GM20431 (cell line): ENCODE data around the gene RPL37.
"Not testable (repeated sequence)": the region's sequence is repeated elsewhere in the genome, so short reads cannot be mapped to it uniquely, and the experiment has no call there.

ENCODE experiments used
- in situ Hi-C: fragments of 300-500 bp; cut with MseI, MboI; formaldehyde crosslinking; loops from one replicate; pipeline ENCODE4 v1.15.0; 2020; ENCODE audit warnings: low sequenced_read_pairs; ENCODE audit not compliant: unreplicated experiment

RPL37 gene

GRCh38 chr5:40798012-40798800 lies 36.8 kb downstream of the RPL37 start, which contains the start of gene PRKAA1:
Gene PRKAA1, minus strand, starts transcription at chr5:40798374. Its CDS starts 185 bp downstream, at chr5:40798189.
- in situ Hi-C loops: no loop called here

DNA sequence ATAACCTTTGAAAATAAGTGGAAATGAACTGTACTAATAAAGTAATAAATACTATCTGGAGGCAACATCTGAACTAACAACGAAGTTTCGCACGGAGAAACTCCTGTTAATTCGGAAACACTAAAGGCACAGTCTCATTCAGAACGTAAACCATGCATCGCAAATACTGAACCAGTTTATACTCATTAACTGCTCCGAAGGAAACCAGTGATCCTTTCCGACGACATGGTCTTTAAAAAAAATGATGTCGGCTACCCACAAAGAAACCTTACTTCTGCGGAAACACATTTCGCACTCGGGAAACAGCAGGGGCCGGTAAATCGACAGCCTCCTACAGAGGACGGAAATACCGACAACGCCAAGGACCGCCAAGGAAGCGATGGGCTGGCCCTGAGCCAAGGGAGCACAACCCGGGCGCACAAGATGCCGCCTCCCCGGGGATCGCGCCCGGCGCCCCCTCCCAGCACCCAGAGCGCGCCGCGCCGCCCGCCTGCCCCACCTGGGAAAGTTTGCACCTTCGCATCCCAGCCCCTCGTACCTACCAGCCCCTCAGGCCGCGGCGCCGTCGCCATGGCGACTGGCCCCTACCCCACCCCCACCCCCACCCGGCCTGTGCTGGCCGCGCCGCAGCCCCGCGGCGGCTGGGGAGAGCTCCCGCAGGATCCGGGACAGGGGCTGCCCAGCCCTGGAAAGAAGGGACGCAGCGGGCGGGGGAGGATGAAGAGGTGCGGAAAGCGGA lies 37.6 kb downstream of the RPL37 start:
- in situ Hi-C loops: no loop called here

DNA sequence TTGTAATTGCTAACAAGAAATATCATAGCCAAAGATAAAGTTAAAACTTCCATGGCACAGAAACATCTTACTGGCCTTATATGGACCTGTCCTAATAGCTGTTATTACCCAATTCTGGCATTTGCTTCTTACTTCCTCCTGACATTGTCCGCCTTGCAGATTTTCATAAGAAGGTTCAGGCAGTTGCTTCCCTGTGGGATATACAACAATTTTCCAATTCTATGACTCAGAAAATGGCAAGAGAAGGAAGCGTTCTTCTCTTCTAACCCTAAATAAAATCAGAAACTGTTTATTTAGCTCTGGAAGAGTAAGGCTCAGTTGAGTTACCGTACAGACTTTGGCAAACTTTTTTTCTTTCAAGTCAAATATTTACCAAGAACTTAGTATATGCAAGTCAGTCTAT lies 38.5 kb downstream of the RPL37 start:
- in situ Hi-C loops: no loop called here

GRCh38 chr5:40794877-40795276 lies 40.1 kb downstream of the RPL37 start:
- in situ Hi-C loops: not testable (repeated sequence)

DNA sequence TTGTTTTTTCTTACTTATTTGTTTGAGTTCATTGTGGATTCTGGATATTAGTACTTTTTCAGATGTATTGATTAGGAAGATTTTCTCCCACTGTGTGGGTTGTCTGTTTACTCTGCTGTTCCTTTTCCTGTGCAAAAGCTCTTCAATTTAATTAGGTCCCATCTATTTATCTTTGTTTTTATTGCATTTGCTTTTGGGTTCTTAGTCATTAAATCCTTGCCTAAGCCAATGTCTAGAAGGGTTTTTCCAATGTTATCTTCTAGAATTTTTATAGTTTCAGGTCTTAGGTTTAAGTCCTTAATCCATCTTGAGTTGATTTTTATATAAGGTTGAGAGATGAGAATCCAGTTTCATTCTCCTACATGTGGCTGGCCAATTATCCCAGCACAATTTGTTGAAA lies 40.7 kb downstream of the RPL37 start:
- in situ Hi-C loops: not testable (repeated sequence)

GRCh38 chr5:40792691-40793090 lies 42.3 kb downstream of the RPL37 start:
- in situ Hi-C loops: not testable (repeated sequence)

DNA sequence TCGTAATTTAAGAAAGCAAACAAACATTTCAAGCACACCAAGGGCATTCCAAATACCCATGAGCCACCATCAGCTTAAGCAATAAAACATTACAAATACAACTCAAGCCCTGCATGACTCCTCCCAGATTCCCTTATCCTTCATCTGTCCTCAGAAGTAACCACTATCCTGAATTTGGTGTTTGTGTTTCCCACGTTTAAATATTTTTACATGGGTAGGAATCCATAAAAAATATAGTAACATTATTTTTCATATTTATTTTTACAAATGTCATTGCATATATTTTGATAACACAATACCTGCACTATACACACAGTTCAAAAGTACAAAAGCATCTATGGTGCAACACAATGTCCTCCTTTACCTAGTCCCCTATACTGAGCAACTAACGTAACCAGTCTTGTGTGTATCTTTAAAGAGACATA lies 43.3 kb downstream of the RPL37 start:
- in situ Hi-C loops: no loop called here

GRCh38 chr5:40790947-40791593 lies 44.0 kb downstream of the RPL37 start:
- in situ Hi-C loops: no loop called here

DNA sequence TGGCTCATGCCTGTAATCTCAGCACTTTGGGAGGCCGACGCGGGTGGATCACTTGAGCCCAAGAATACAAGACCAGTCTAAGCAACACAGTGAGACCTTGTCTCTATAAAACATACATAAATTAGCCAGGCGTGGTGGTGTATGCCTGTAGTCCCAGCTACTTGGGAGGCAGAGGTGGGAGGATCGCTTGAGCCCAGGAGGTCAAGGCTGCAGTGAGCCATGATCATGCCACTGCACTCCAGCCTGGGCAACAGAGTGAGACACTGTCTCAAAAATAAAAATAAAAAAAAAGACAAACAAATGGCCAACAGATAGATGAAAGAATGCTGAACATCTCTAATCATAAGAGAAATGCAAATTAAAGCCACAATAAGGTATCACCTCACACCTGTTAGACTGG lies 46.1 kb downstream of the RPL37 start:
- in situ Hi-C loops: not testable (repeated sequence)

DNA sequence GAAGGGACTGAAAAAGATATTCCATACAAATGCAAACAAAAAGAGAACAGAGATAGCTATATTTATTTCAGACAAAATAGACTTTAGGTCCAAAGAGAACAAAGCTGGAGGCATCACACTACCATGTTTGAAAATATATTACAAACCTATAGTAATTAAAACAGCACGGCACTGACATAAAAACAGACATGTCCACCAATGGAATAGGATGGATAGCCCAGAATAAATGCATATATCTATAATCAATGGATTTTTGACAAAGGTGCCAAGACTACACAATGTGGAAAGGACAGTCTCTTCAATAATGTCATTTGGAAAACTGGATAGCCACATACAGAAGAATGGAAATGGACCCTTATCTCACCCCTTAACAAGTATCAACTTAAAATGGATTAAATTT lies 47.0 kb downstream of the RPL37 start:
- in situ Hi-C loops: no loop called here

DNA sequence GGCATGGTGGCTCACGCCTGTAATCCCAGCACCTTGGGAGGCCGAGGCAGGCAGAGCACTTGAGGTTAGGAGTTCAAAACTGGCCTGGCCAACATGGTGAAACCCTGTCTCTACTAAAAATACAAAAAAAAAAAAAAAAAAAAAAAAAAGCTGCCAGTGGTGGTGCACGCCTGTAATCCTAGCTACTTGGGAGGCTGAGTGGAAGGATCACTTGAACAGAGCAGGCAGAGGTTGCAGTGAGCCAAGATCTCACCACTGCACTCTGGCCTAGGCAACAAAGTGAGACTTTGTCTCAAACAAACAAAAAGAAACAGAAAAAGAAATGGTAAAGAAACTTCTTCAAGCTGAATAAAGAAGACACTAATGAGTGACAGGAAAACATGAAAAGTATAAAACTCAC lies 48.4 kb downstream of the RPL37 start:
- in situ Hi-C loops: not testable (repeated sequence)

DNA sequence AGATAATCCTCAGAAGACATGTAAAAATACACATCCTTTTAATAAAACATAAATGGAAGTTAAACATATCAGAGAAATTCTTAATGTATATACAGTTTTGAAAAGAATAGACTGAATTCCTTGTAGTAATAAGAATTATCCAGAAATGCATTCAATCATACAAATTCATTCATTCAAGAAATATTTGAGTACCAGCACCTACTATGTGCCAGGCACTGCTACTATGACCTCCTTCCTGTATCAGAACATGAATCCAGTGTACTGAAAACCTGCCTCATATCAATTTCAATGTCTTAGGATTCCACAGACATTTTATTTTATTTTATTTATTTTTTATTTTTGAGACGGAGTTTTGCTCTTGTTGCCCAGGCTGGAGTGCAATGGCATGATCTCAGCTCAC lies 50.1 kb downstream of the RPL37 start:
- in situ Hi-C loops: no loop called here

DNA sequence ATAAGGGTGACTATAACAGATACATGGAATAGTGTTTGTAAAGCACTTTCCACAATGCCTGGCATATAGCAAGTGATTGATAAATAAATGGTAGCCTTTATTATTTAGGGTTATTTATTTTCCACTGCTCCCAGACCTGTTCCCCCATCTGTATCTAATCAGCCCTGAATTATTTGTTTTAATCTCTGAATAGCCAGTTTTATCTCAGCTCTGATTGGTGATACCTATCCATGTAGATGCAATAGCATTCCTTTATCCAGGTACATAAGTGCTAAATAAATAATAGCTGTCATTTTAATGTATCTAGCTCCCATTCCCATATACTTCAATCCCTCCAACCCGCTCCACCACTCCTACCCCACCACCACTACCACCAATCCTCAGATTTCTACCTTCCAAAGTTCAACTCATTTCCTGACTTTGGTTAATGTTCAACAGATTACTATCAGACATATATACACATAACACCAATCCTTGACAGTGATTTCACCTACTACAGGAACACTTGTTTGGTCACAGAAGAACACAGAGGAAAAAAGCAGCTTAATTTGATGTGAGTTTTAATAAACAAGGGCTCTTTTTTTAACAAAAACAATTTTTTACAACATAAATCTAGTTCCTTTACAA lies 50.9 kb downstream of the RPL37 start:
- in situ Hi-C loops: no loop called here

DNA sequence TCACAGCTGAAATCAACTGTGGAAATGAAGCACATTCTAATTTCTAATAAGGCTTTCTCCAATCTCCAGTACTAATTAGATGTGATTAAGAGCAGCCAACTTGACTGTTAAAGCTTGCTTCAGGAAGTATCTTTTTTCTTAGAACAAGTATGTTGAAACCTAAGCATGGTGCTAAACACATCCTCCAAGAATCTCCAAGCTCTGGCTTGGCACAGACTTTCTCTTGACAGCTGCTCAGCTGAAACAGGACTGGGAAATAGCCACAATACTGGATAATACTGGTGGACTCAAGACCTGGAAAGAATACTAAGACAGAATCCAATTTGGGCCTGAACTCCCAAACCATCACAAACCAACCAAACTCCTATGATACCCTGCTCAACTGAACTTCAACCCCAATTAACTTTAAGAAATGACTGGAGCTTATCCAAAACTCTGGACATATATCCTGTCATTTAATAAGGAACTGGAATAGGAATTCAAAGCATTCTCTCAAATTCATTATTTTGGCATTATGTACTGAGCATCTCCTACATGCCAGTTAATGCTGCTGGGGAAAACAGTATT lies 53.1 kb downstream of the RPL37 start:
- in situ Hi-C loops: no loop called here

- in situ Hi-C loops: no loop called here
These were observed 54.2 kb downstream of the RPL37 start for GRCh38 chr5:40780858-40781257.

DNA sequence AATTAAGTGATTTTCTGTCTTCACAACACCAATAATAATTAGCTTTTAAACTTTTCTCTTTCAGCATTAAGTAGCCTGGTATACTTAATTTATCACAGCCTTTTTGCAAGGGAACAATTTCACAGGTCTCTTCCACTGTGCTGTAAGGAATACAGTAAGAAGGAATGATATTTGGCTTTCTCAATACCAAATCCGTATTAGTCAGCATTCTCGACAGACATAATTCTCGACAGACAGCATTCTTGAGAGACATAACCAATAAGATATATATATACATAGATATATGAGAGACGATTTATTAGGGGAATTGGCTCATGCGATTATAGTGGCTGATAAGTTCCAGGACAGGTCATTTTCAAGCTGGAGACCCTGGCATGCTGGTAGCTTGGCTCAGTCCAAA lies 54.8 kb downstream of the RPL37 start:
- in situ Hi-C loops: no loop called here

DNA sequence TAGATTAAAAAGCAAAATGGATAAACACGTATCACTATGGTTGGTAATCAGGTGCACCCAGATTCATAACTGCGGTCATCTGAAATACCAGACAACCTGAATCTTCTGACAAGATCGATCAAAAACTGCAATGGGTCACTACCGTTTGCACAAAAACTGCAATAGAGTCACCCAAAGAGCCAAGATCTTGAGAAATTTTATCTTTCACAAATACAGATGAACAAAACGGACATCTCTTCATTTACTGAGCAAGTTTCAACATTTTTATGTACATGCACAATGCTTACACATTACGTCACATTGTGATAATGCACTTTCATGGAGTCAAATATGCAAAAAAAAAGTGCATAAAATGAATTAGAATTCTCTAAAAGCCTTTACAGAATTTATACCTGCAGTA lies 55.5 kb downstream of the RPL37 start:
- in situ Hi-C loops: no loop called here

DNA sequence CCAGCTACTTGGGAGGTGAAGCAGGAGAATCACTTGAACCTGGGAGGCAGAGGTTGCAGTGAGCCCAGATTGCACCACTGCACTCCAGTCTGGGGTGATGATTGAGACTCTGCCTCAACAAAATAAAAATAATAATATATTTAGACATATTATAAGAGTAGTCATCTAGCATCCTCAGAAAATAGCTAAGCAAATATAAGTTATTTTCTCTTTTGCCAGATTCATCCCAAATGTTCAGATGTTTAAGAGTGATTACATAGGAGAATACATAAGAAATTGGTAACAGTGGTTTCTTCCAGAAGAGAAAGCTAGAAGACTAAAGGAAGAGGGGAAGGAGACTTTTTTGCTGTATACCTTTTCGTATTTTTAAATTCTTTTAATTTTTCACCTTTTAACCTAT lies 56.9 kb downstream of the RPL37 start:
- in situ Hi-C loops: no loop called here

DNA sequence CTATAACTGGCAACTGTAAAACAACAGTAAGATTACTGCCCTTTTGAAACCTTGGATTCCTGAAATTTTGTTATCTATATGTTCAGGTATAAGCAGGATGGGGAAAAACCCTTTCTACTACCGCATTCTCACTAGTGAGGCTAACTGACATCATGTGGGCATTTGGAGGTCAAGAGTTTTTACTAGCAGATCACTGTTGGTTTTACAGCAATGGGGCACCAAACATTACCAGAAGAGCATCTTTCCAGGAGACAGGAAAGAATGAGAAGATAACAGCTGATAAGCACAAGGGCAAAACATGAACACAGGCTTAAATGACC lies 58.4 kb downstream of the RPL37 start:
- in situ Hi-C loops: no loop called here

GRCh38 chr5:40775846-40776657 lies 59.0 kb downstream of the RPL37 start:
- in situ Hi-C loops: no loop called here
